H9 (cell line): ENCODE results near the gene UNC45A. TPM values are rescaled to one million over a fixed set of nuclear protein-coding genes. Genes with fewer than 3 reads are reported as not detected.
A peak's percentile ranks its signal among the peaks of the same experiment; 100 is the strongest.

ENCODE experiments used
- DNase-seq: peaks from one replicate; pipeline ENCODE4 v3.0.0-alpha.2; 2017
- H2AFZ ChIP-seq: one replicate; pipeline ENCODE4 v1.6.1; 2013; ENCODE audit warnings: mild to moderate bottlenecking, low read length, control low read depth, moderate library complexity
- H2AK5ac ChIP-seq: 2 replicates; pipeline ENCODE4 v1.6.1; 2013; ENCODE audit warnings: low read length, control low read depth, mixed read lengths; ENCODE audit not compliant: insufficient read length
- H2BK120ac ChIP-seq: one replicate; pipeline ENCODE4 v1.6.1; 2013; ENCODE audit warnings: low read depth, mild to moderate bottlenecking, low read length, control low read depth, inconsistent platforms; ENCODE audit not compliant: poor library complexity, severe bottlenecking
- H2BK12ac ChIP-seq: 2 replicates; pipeline ENCODE4 v1.6.1; 2013; ENCODE audit warnings: low read length, control low read depth, mixed read lengths, low read depth; ENCODE audit not compliant: insufficient read length
- H2BK15ac ChIP-seq: 2 replicates; pipeline ENCODE4 v1.6.1; 2013; ENCODE audit warnings: low read depth, low read length, control low read depth
- H2BK20ac ChIP-seq: one replicate; pipeline ENCODE4 v1.6.1; 2013; ENCODE audit warnings: low read depth, mild to moderate bottlenecking, low read length, control low read depth, inconsistent platforms; ENCODE audit not compliant: poor library complexity, severe bottlenecking
- H2BK5ac ChIP-seq: 2 replicates; pipeline ENCODE4 v1.6.1; 2013; ENCODE audit warnings: low read length, control low read depth, mixed read lengths; ENCODE audit not compliant: insufficient read length
- H3K14ac ChIP-seq: 2 replicates; pipeline ENCODE4 v1.6.1; 2013; ENCODE audit warnings: low read length, control low read depth; ENCODE audit not compliant: insufficient read depth
- H3K18ac ChIP-seq: 2 replicates; pipeline ENCODE4 v1.6.1; 2013; ENCODE audit warnings: low read depth, mild to moderate bottlenecking, mixed read lengths, low read length, control low read depth; ENCODE audit not compliant: insufficient read length
- H3K23ac ChIP-seq: 2 replicates; pipeline ENCODE4 v1.6.1; 2013; ENCODE audit warnings: low read length, control low read depth, mixed read lengths, low read depth; ENCODE audit not compliant: insufficient read length
- H3K23me2 ChIP-seq: 2 replicates; pipeline ENCODE4 v1.6.1; 2013; ENCODE audit warnings: low read depth, mild to moderate bottlenecking, mixed read lengths, low read length, control low read depth; ENCODE audit not compliant: insufficient read length, poor library complexity, severe bottlenecking
- H3K27ac ChIP-seq: 2 replicates; pipeline ENCODE4 v1.5.1; 2013; ENCODE audit warnings: low read length, control low read depth, mixed read lengths, low read depth; ENCODE audit not compliant: insufficient read length
- H3K27me3 ChIP-seq: 2 replicates; pipeline ENCODE4 v1.6.1; 2013; ENCODE audit warnings: low read length, control low read depth, inconsistent platforms; ENCODE audit not compliant: insufficient read depth
- H3K4ac ChIP-seq: 2 replicates; pipeline ENCODE4 v1.6.1; 2013; ENCODE audit warnings: low read depth, mild to moderate bottlenecking, control low read depth, inconsistent platforms, low read length, moderate library complexity
- H3K4me1 ChIP-seq: 2 replicates; pipeline ENCODE4 v1.6.1; 2013; ENCODE audit warnings: low read length, control low read depth, inconsistent platforms; ENCODE audit not compliant: insufficient read depth
- H3K4me2 ChIP-seq: 2 replicates; pipeline ENCODE4 v1.6.1; 2013; ENCODE audit warnings: low read length, control low read depth, mixed read lengths; ENCODE audit not compliant: insufficient read length, insufficient read depth
- H3K56ac ChIP-seq: 2 replicates; pipeline ENCODE4 v1.6.1; 2013; ENCODE audit warnings: low read depth, mild to moderate bottlenecking, mixed read lengths, low read length, control low read depth; ENCODE audit not compliant: insufficient read length
- H3K79me1 ChIP-seq: 2 replicates; pipeline ENCODE4 v1.6.1; 2013; ENCODE audit warnings: low read depth, mild to moderate bottlenecking, moderate library complexity, low read length, control low read depth, inconsistent platforms; ENCODE audit not compliant: insufficient read depth, poor library complexity, severe bottlenecking
- H3K79me2 ChIP-seq: 2 replicates; pipeline ENCODE4 v1.6.1; 2013; ENCODE audit warnings: low read length, control low read depth, inconsistent platforms; ENCODE audit not compliant: insufficient read depth
- H3K9ac ChIP-seq: 2 replicates; pipeline ENCODE4 v1.6.1; 2013; ENCODE audit warnings: low read length, control low read depth, mixed read lengths; ENCODE audit not compliant: insufficient read length; ENCODE audit errors: extremely low read depth
- H3K9me3 ChIP-seq: one replicate; pipeline ENCODE4 v1.6.1; 2013; ENCODE audit warnings: low read depth, low read length, inconsistent platforms; ENCODE audit not compliant: control insufficient read depth
- H3T11ph ChIP-seq: one replicate; pipeline ENCODE4 v1.6.1; 2013; ENCODE audit warnings: mild to moderate bottlenecking, low read length, control low read depth, inconsistent platforms
- H4K20me1 ChIP-seq: one replicate; pipeline ENCODE4 v1.6.1; 2013; ENCODE audit not compliant: control insufficient read depth, insufficient read length, insufficient read depth
- H4K5ac ChIP-seq: 2 replicates; pipeline ENCODE4 v1.6.1; 2013; ENCODE audit warnings: low read depth, mild to moderate bottlenecking, mixed read lengths, low read length, control low read depth; ENCODE audit not compliant: insufficient read length
- H4K8ac ChIP-seq: replicated peaks from 2 replicates; pipeline ENCODE4 v1.6.1; 2013; ENCODE audit warnings: low read length, control low read depth, mixed read lengths, low read depth; ENCODE audit not compliant: insufficient read length
- H4K91ac ChIP-seq: 2 replicates; pipeline ENCODE4 v1.6.1; 2013; ENCODE audit warnings: low read depth, mild to moderate bottlenecking, moderate library complexity, mixed read lengths, low read length, control low read depth; ENCODE audit not compliant: insufficient read length
- H3K27ac Mint-ChIP-seq, 3 experiments: 2 replicates in 2 of 3; 3 replicates in 1 of 3; pipeline ENCODE4 v1.8.0; 2020 to 2021; ENCODE audit warnings: mixed read lengths in 3 of 3, mild to moderate bottlenecking in 1 of 3, moderate library complexity in 1 of 3
- H3K27me3 Mint-ChIP-seq: 2 replicates; pipeline ENCODE4 v1.8.0; 2021; ENCODE audit warnings: low read depth, mild to moderate bottlenecking, moderate library complexity, mixed read lengths
- H3K36me3 Mint-ChIP-seq, 3 experiments: 2 replicates in 2 of 3; 3 replicates in 1 of 3; pipeline ENCODE4 v1.8.0; 2020 to 2021; ENCODE audit warnings: low read depth in 3 of 3, mixed read lengths in 3 of 3; ENCODE audit not compliant: insufficient read depth in 1 of 3
- H3K4me1 Mint-ChIP-seq, 2 experiments: 2 replicates each; pipeline ENCODE4 v1.8.0; 2020; ENCODE audit warnings: mixed read lengths in 2 of 2
- H3K4me3 Mint-ChIP-seq, 2 experiments: 2 replicates in 1 of 2; 3 replicates in 1 of 2; pipeline ENCODE4 v1.8.0; 2020 to 2021; ENCODE audit warnings: mild to moderate bottlenecking in 2 of 2, mixed read lengths in 2 of 2, moderate library complexity in 1 of 2
- H3K9me3 Mint-ChIP-seq, 2 experiments: 2 replicates in 1 of 2; 3 replicates in 1 of 2; pipeline ENCODE4 v1.8.0; 2020; ENCODE audit warnings: mild to moderate bottlenecking in 2 of 2, mixed read lengths in 2 of 2, moderate library complexity in 1 of 2
- CTCF ChIP-seq: fragments of 200-600 bp; sonication (generic); conservative IDR thresholded peaks from 3 replicates; pipeline ENCODE4 v1.8.0; 2021; ENCODE audit warnings: antibody characterized with exemption, mild to moderate bottlenecking
- WGBS: extraction: QIAGEN DNeasy Blood & Tissue Kit; methylation state at CpG from one replicate; pipeline ENCODE4 v1.1.7; 2013; ENCODE audit warnings: missing lambda C conversion rate, low lambda C conversion rate, mixed read lengths; ENCODE audit not compliant: insufficient read length; ENCODE audit errors: extremely low coverage; 5-methylcytosine and 5-hydroxymethylcytosine counted together
- total RNA-seq: library from RNA; stranded (reverse); gene quantifications from 2 replicates; pipeline ENCODE4 v1.2.1, GENCODE V29; 2021

Gene UNC45A
- total RNA-seq, 1 experiment from 2014 or later, result 84.6 TPM

- H2AFZ ChIP-seq, result no peak overlapping the region
- no peak overlapping the region for H3K14ac ChIP-seq
- H3K79me1 ChIP-seq, result no peaks in the 10 kb centered on the region
- H3K9me3 Mint-ChIP-seq, result no peaks in the 10 kb centered on the region
- H3K27me3 Mint-ChIP-seq, result peaks cover 29% of the 10 kb centered on the region
- H3K23ac ChIP-seq, result no peak overlapping the region
- no peak overlapping the region for H4K8ac ChIP-seq
- H2BK20ac ChIP-seq, result no peak overlapping the region
- no CpG with 5 or more reads among the region's 71 CpGs for WGBS
- peak; percentile 74 for TF ChIP-seq CTCF
- peak overlapping the region; percentile 56 for H3K4me2 ChIP-seq
- H2BK12ac ChIP-seq, result no peak overlapping the region
- no peaks in the 10 kb centered on the region for H4K20me1 ChIP-seq
- H3K23me2 ChIP-seq, result peaks cover 8% of the 10 kb centered on the region
- no peak overlapping the region for H2BK120ac ChIP-seq
- H2BK5ac ChIP-seq, result no peak overlapping the region
- no peaks in the 10 kb centered on the region for H3K79me2 ChIP-seq
- H4K5ac ChIP-seq, result no peak overlapping the region
- H3K18ac ChIP-seq, result no peak overlapping the region
- peaks cover 19% of the 10 kb centered on the region in 2 experiments for H3K4me1 Mint-ChIP-seq
- no peaks in the 10 kb centered on the region for H3K9me3 ChIP-seq
- no peak overlapping the region for H3K27ac Mint-ChIP-seq
- no peak overlapping the region for H2BK15ac ChIP-seq
- H4K91ac ChIP-seq, result no peak overlapping the region
- no peak overlapping the region for H3K56ac ChIP-seq
- H3K4ac ChIP-seq, result no peak overlapping the region
- H3T11ph ChIP-seq, result no peak overlapping the region
- H3K4me1 ChIP-seq, result peaks cover 3% of the 10 kb centered on the region; the same call in 1 of the 2 replicates
- no peak overlapping the region for H3K27ac ChIP-seq
- peak; percentile 77 for DNase-seq
- no peak overlapping the region for H2AK5ac ChIP-seq
- H3K9ac ChIP-seq, result peak overlapping the region; percentile 46
- H3K36me3 Mint-ChIP-seq, result peaks cover 9 to 22% (median 12%) of the 10 kb centered on the region in 3 experiments
- no peaks in the 10 kb centered on the region; the same call in 1 of the 2 replicates for H3K27me3 ChIP-seq
- H3K4me3 Mint-ChIP-seq, result peak overlapping the region; percentile 70 to 87
Measured at GRCh38 chr15:90902040-90902839, 32.8 kb upstream of the UNC45A start.
